ENCODE measurements around the gene NUDT14. TPM values are rescaled to one million over a fixed set of nuclear protein-coding genes. Genes with fewer than 3 reads are reported as not detected.

Gene NUDT14
- polyA plus RNA-seq, 3 donors, result 22.0 to 37.4 (median 23.9) TPM

GRCh38 chr14:105132921-105133654 lies 48.0 kb downstream of the NUDT14 start:
- H3K4me3 ChIP-seq (replicated peaks in 1 of 3; ENCODE audit: low read depth in 2 of 3, low read length in 3 of 3), result no peak overlapping the region
- no peak overlapping the region for H3K27ac ChIP-seq (ENCODE audit: low read depth in 1 of 2, low read length in 2 of 2)
- H3K9ac ChIP-seq (ENCODE audit: insufficient read depth, low read length, poor library complexity, severe bottlenecking), result no peak overlapping the region
- no peaks in the 10 kb centered on the region for H3K27me3 ChIP-seq (ENCODE audit: control insufficient read depth in 2 of 2, insufficient read depth in 2 of 2, low read length in 2 of 2)
- Mint-ChIP-seq H3K4me1 (no peaks in the 10 kb centered on the region), H3K27me3 (ENCODE audit: low read depth in 3 of 3) (peaks cover 5 to 16% (median 6%) of the 10 kb centered on the region in 3 donors), H3K4me3 (no peak overlapping the region), H3K9me3 (peaks cover 3 to 28% (median 25%) of the 10 kb centered on the region in 7 donors), H3K36me3 (no peaks in the 10 kb centered on the region), H3K27ac (no peak overlapping the region)
- no peaks in the 10 kb centered on the region for H3K36me3 ChIP-seq (replicated peaks in 1 of 2; ENCODE audit: control insufficient read depth in 1 of 2, insufficient read depth in 2 of 2, low read length in 2 of 2)
- H3K79me2 ChIP-seq (ENCODE audit: insufficient read depth, low read length), result no peaks in the 10 kb centered on the region
- H2AFZ ChIP-seq (ENCODE audit: insufficient read depth, low read depth, low read length, poor library complexity, severe bottlenecking), result no peak overlapping the region
- H4K20me1 ChIP-seq (ENCODE audit: insufficient read depth, low read length), result no peaks in the 10 kb centered on the region
- H3K4me1 ChIP-seq (ENCODE audit: control insufficient read depth in 1 of 2, insufficient read depth in 2 of 2, low read length in 2 of 2), result no peaks in the 10 kb centered on the region
- no peak overlapping the region for H3K4me2 ChIP-seq (replicated peaks; ENCODE audit: extremely low read depth, low read length, poor library complexity, severe bottlenecking)
- H3K9me3 ChIP-seq (replicated peaks in 1 of 2; ENCODE audit: control insufficient read depth in 1 of 2, insufficient read depth in 1 of 2, low read length in 2 of 2), result peaks cover 14 to 16% of the 10 kb centered on the region in 2 donors
- no CpG with 5 or more reads among the region's 4 CpGs for WGBS (ENCODE audit: insufficient coverage)
- intact Hi-C loops (cut with micrococcal nuclease), result no loop called here
- no peak for TF ChIP-seq CTCF (IDR thresholded peaks at IDR 0.05)
- no peak for DNase-seq

- peaks cover 3 to 28% (median 25%) of the 10 kb centered on the region in 7 donors for H3K9me3 Mint-ChIP-seq
- Histone ChIP-seq H3K36me3 (replicated peaks in 1 of 2; ENCODE audit: control insufficient read depth in 1 of 2, insufficient read depth in 2 of 2, low read length in 2 of 2) (no peaks in the 10 kb centered on the region), H4K20me1 (ENCODE audit: insufficient read depth, low read length) (no peaks in the 10 kb centered on the region), H3K4me1 (ENCODE audit: control insufficient read depth in 1 of 2, insufficient read depth in 2 of 2, low read length in 2 of 2) (no peaks in the 10 kb centered on the region), H2AFZ (ENCODE audit: insufficient read depth, low read depth, low read length, poor library complexity, severe bottlenecking) (no peak overlapping the region), H3K4me3 (replicated peaks in 1 of 3; ENCODE audit: low read depth in 2 of 3, low read length in 3 of 3) (no peak overlapping the region), H3K27me3 (ENCODE audit: control insufficient read depth in 2 of 2, insufficient read depth in 2 of 2, low read length in 2 of 2) (no peaks in the 10 kb centered on the region), H3K79me2 (ENCODE audit: insufficient read depth, low read length) (no peaks in the 10 kb centered on the region), H3K9ac (ENCODE audit: insufficient read depth, low read length, poor library complexity, severe bottlenecking) (no peak overlapping the region), H3K4me2 (replicated peaks; ENCODE audit: extremely low read depth, low read length, poor library complexity, severe bottlenecking) (no peak overlapping the region), H3K27ac (ENCODE audit: low read depth in 1 of 2, low read length in 2 of 2) (no peak overlapping the region), H3K9me3 (replicated peaks in 1 of 2; ENCODE audit: control insufficient read depth in 1 of 2, insufficient read depth in 1 of 2, low read length in 2 of 2) (peaks cover 14 to 16% of the 10 kb centered on the region in 2 donors)
- WGBS (ENCODE audit: insufficient coverage), result no CpG with 5 or more reads among the region's 2 CpGs
- H3K36me3 Mint-ChIP-seq, result no peaks in the 10 kb centered on the region
- H3K4me1 Mint-ChIP-seq, result no peaks in the 10 kb centered on the region
- no peak for DNase-seq
- peaks cover 0 to 16% (median 3%) of the 10 kb centered on the region in 3 donors for H3K27me3 Mint-ChIP-seq (ENCODE audit: low read depth in 3 of 3)
- H3K27ac Mint-ChIP-seq, result no peak overlapping the region
- no peak for TF ChIP-seq CTCF (IDR thresholded peaks at IDR 0.05)
- H3K4me3 Mint-ChIP-seq, result no peak overlapping the region
- intact Hi-C loops (cut with micrococcal nuclease), result no loop called here
These were observed 49.9 kb downstream of the NUDT14 start for GRCh38 chr14:105131241-105131640.
